Right lobe of liver (tissue), 6 donors: ENCODE results near the gene SOBP. TPM values are rescaled to one million over a fixed set of nuclear protein-coding genes. Genes with fewer than 3 reads are reported as not detected.

Source experiments
- ATAC-seq, 4 donors: fragments of 200-7000 bp; cut with Tn5 transposase; one replicate each; pipeline ENCODE4 v1.9.1; 2020; ENCODE audit warnings: mild to moderate bottlenecking in 4 of 4, moderate library complexity in 4 of 4
- DNase-seq, 3 donors: peaks; one replicate each; pipeline ENCODE4 v3.0.0-alpha.2; 2020
- H3K27ac ChIP-seq, 3 donors: fragments of 200-600 bp; one replicate each; pipeline ENCODE4 v1.8.0; 2022
- H3K27me3 ChIP-seq, 2 donors: fragments of 200-600 bp; one replicate each; pipeline ENCODE4 v1.8.0; 2022
- H3K36me3 ChIP-seq, 4 donors: fragments of 200-600 bp; sonication (generic) in 1 of 4; one replicate each; pipeline versions ENCODE4 v1.5.1 to v1.8.0; 2017 to 2022; ENCODE audit warnings: control low read depth in 1 of 4
- H3K4me1 ChIP-seq, 4 donors: fragments of 200-600 bp; sonication (generic) in 1 of 4; one replicate each; pipeline versions ENCODE4 v1.5.1 to v1.8.0; 2017 to 2022; ENCODE audit warnings: control low read depth in 1 of 4
- H3K4me3 ChIP-seq, 3 donors: fragments of 200-600 bp; one replicate each; pipeline ENCODE4 v1.8.0; 2022
- H3K9me3 ChIP-seq, 4 donors: fragments of 200-600 bp; sonication (generic) in 1 of 4; one replicate each; pipeline versions ENCODE4 v1.5.1 to v1.8.0; 2017 to 2022; ENCODE audit warnings: control low read depth in 1 of 4
- CTCF ChIP-seq, 4 donors: fragments of 200-600 bp in 3 of 4; fragments of 450-650 bp in 1 of 4; IDR thresholded peaks; one replicate each; pipeline versions ENCODE4 v1.5.1 to v1.8.0; 2016 to 2022; ENCODE audit warnings: antibody characterized with exemption in 4 of 4, mild to moderate bottlenecking in 2 of 4
- POLR2A ChIP-seq: fragments of 450-650 bp; IDR thresholded peaks from one replicate; pipeline ENCODE4 v1.6.1; 2017; ENCODE audit warnings: antibody characterized with exemption, mild to moderate bottlenecking
- WGBS: methylation state at CpG from one replicate; pipeline ENCODE4 v1.1.6; 2018; ENCODE audit warnings: low coverage, low lambda C conversion rate; ENCODE audit not compliant: insufficient coverage; ENCODE audit errors: missing lambda C conversion rate; 5-methylcytosine and 5-hydroxymethylcytosine counted together
- intact Hi-C, 2 donors: fragments of 100-400 bp; cut with DNase I; formaldehyde crosslinking; loops; one replicate each; pipeline versions ENCODE4 v1.11.2 to v1.14.1; 2022
- total RNA-seq, 6 experiments: library from RNA; depleted of rRNA in 2 of 6; stranded (reverse); fragments of >200 nt in 2 of 6; fragmentation: NEBNext Ultra II Directional in 3 of 6; extraction: Animal tissue kit (Norgen Biotek cat#: 25700) in 3 of 6; gene quantifications; one replicate each; pipeline versions ENCODE4 v1.1.0 to v1.2.4, GENCODE V29; 2016 to 2023
- donor health status: DM: no; HTN: yes; CAD: no.
- donor health status: DM: no; HTN: no; CAD: no.
- donor health status: DM: no; HTN: no; CAD: no.
- donor health status: DM: no; HTN: yes; CAD: no.
- donor health status: DM: no; HTN: yes; CAD: no.

The SOBP gene
- total RNA-seq, 6 experiments from 2014 or later, result 1.3 to 3.5 (median 1.6) TPM

- 93% methylated on average over 10 of the region's 13 CpGs for WGBS
- TF ChIP-seq POLR2A, result no peak
- TF ChIP-seq CTCF (IDR thresholded peaks at IDR 0.05), result no peak
- intact Hi-C loops, result no loop called here
- DNase-seq (no peak), ATAC-seq (no peak)
- Histone ChIP-seq H3K9me3 (no peaks in the 10 kb centered on the region), H3K27ac (no peak overlapping the region), H3K27me3 (no peaks in the 10 kb centered on the region), H3K4me1 (no peaks in the 10 kb centered on the region), H3K4me3 (no peak overlapping the region), H3K36me3 (no peaks in the 10 kb centered on the region)
Observed at GRCh38 chr6:107689951-107690642, 200.2 kb downstream of the SOBP start.

DNA sequence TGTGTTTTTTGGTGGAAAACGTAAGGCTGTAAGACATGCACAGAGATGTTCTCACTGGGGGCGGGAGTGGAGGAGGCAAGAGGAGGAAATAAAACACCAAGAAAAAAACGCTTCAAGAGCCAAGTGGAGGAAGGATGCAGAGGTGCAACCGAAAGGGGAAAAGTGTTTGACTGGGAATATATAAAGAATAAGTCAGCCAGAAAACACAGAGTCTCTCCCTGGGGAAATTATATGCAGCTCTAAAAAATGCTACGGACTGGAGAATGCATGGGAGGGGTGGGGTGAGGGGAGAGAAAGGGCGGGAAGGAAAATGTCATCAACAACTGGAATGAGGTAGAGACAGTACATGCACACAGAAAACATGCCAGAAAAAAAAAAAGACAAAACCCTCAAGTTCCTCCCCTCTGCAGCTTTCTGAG, 200.7 kb downstream of the SOBP start:
- Histone ChIP-seq H3K4me3 (no peak overlapping the region), H3K4me1 (no peaks in the 10 kb centered on the region), H3K27me3 (no peaks in the 10 kb centered on the region), H3K36me3 (no peaks in the 10 kb centered on the region), H3K27ac (no peak overlapping the region), H3K9me3 (no peaks in the 10 kb centered on the region)
- TF ChIP-seq CTCF (IDR thresholded peaks at IDR 0.05) (no peak), POLR2A (no peak)
- intact Hi-C loops, result no loop called here
- WGBS, result 63% methylated on average over 5 of the region's 6 CpGs
- ATAC-seq, result no peak
- DNase-seq, result no peak

GRCh38 chr6:107691062-107691751, 201.3 kb downstream of the SOBP start:
- intact Hi-C loops, result no loop called here
- no peaks in the 10 kb centered on the region for H3K36me3 ChIP-seq
- ATAC-seq (no peak), DNase-seq (no peak)
- no peak overlapping the region for H3K27ac ChIP-seq
- H3K27me3 ChIP-seq, result no peaks in the 10 kb centered on the region
- no peak overlapping the region for H3K4me3 ChIP-seq
- 57% methylated on average over 5 of the region's 12 CpGs for WGBS
- TF ChIP-seq CTCF (IDR thresholded peaks at IDR 0.05), result no peak
- TF ChIP-seq POLR2A, result no peak
- H3K9me3 ChIP-seq, result no peaks in the 10 kb centered on the region
- no peaks in the 10 kb centered on the region for H3K4me1 ChIP-seq

DNA sequence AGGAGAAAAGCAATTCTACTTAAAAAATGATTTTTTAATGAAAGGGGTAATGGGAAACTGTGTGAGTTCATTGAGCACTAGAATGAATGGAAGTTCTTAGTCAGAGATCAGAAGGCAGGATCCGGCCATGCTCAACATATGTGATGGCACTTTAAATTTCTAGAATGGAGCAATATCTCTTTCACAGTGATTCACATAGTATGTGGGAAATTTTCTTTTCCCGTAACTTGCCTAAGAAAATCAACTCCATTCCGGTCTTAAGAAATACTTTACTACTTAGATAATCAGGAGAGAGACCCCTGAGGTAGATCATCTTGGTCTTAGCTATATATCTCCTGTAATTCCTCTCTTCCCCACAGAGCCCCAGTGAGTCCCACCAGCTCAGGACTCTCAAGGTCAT, 202.4 kb downstream of the SOBP start:
- TF ChIP-seq POLR2A (no peak), CTCF (IDR thresholded peaks at IDR 0.05) (no peak)
- WGBS, result 87% methylated on average over 3 of the region's 3 CpGs
- Histone ChIP-seq H3K4me3 (no peak overlapping the region), H3K9me3 (no peaks in the 10 kb centered on the region), H3K27ac (no peak overlapping the region), H3K4me1 (no peaks in the 10 kb centered on the region), H3K27me3 (no peaks in the 10 kb centered on the region), H3K36me3 (no peaks in the 10 kb centered on the region)
- ATAC-seq, result no peak
- DNase-seq, result no peak
- intact Hi-C loops, result no loop called here
